ENCODE measurements around the gene BICDL1. TPM values are rescaled to one million over a fixed set of nuclear protein-coding genes. Genes with fewer than 3 reads are reported as not detected.

The BICDL1 gene
- total and polyA plus RNA-seq, 10 donors = 4.5 to 16.0 (median 8.7) TPM

DNA sequence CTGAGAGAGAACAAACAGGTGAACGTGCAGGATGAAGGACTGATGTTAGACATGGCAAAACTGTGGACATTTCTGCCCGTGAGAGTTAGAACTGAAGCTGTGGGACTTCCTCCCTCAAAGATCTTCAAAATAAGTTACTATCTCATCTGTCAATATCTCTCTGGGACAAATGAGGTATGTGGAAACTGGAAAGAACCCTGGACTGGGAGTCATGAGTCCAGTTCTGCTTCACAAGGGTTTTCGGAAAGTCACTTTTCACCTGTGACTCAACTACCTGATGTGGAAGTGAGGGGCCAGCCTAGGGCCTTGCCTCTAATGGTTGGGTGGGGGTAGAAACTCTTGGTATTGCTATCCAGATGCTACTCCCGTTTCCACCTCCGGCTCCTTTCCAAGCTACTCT lies 80.2 kb downstream of the BICDL1 start:
- H3K27me3 ChIP-seq (replicated peaks in 1 of 7) = no peaks in the 10 kb centered on the region
- no peaks in the 10 kb centered on the region for H3K4me1 ChIP-seq
- H3K9me3 ChIP-seq = no peaks in the 10 kb centered on the region
- H3K36me3 ChIP-seq = peaks cover 0 to 34% (median 0%) of the 10 kb centered on the region in 6 donors
- WGBS, 5 donors = 84 to 90% (median 88%) methylated on average over 5 of the region's 5 CpGs
- no peak overlapping the region for H3K4me3 ChIP-seq
- H3K27ac ChIP-seq = no peak overlapping the region
- intact Hi-C loops (cut with DNase I; ENCODE audit: low total_unique reads) = no loop called here
- TF ChIP-seq POLR2A (IDR thresholded peaks at IDR 0.05) = no peak
- TF ChIP-seq CTCF (IDR thresholded peaks at IDR 0.05 in 8 of 11, conservative IDR thresholded peaks at IDR 0.05 in 3 of 11) = no peak
- no peak for TF ChIP-seq POLR2AphosphoS5 (IDR thresholded peaks at IDR 0.05)
- no peak for DNase-seq

- peak; percentile 55 for DNase-seq
- H3K4me3 ChIP-seq = no peak overlapping the region
- no peak for TF ChIP-seq CTCF (IDR thresholded peaks at IDR 0.05 in 8 of 11, conservative IDR thresholded peaks at IDR 0.05 in 3 of 11)
- no peak for TF ChIP-seq POLR2AphosphoS5 (IDR thresholded peaks at IDR 0.05)
- no peak for TF ChIP-seq POLR2A (IDR thresholded peaks at IDR 0.05)
- H3K4me1 ChIP-seq = peaks cover 0 to 11% (median 0%) of the 10 kb centered on the region in 6 donors
- no peaks in the 10 kb centered on the region for H3K9me3 ChIP-seq
- no peak overlapping the region for H3K27ac ChIP-seq
- intact Hi-C loops (cut with DNase I; ENCODE audit: low total_unique reads) = no loop called here
- peaks cover 0 to 22% (median 0%) of the 10 kb centered on the region in 6 donors for H3K36me3 ChIP-seq
- WGBS, 5 donors = 89 to 94% (median 91%) methylated on average over 3 to 6 of the region's 6 CpGs
- no peaks in the 10 kb centered on the region for H3K27me3 ChIP-seq (replicated peaks in 1 of 7)
These were observed 82.5 kb downstream of the BICDL1 start for GRCh38 chr12:120071493-120072020.

- intact Hi-C loops (cut with DNase I; ENCODE audit: low total_unique reads) = no loop called here
- TF ChIP-seq CTCF (IDR thresholded peaks at IDR 0.05 in 8 of 11, conservative IDR thresholded peaks at IDR 0.05 in 3 of 11) = no peak
- no peak for TF ChIP-seq POLR2A (IDR thresholded peaks at IDR 0.05)
- WGBS, 5 donors = 89 to 95% (median 93%) methylated on average over 18 of the region's 18 CpGs
- H3K4me1 ChIP-seq = peaks cover 0 to 11% (median 0%) of the 10 kb centered on the region in 6 donors
- H3K9me3 ChIP-seq = no peaks in the 10 kb centered on the region
- peaks cover 0 to 22% (median 0%) of the 10 kb centered on the region in 6 donors for H3K36me3 ChIP-seq
- no peak overlapping the region for H3K27ac ChIP-seq
- no peaks in the 10 kb centered on the region for H3K27me3 ChIP-seq (replicated peaks in 1 of 7)
- H3K4me3 ChIP-seq = no peak overlapping the region
- DNase-seq = peak; percentile 31
These were observed 83.6 kb downstream of the BICDL1 start for GRCh38 chr12:120072472-120073249.

- DNase-seq = peak; percentile 25
- H3K9me3 ChIP-seq = no peaks in the 10 kb centered on the region
- H3K27ac ChIP-seq = no peak overlapping the region
- peaks cover 0 to 18% (median 0%) of the 10 kb centered on the region in 6 donors for H3K36me3 ChIP-seq
- H3K4me1 ChIP-seq = peaks cover 0 to 11% (median 0%) of the 10 kb centered on the region in 6 donors
- 70 to 75% (median 72%) methylated on average over 7 of the region's 7 CpGs for WGBS, 5 donors
- intact Hi-C loops (cut with DNase I; ENCODE audit: low total_unique reads) = no loop called here
- TF ChIP-seq POLR2AphosphoS5 (IDR thresholded peaks at IDR 0.05) = no peak
- no peak for TF ChIP-seq CTCF (IDR thresholded peaks at IDR 0.05 in 8 of 11, conservative IDR thresholded peaks at IDR 0.05 in 3 of 11)
- no peak for TF ChIP-seq POLR2A (IDR thresholded peaks at IDR 0.05)
- H3K27me3 ChIP-seq (replicated peaks in 1 of 7) = no peaks in the 10 kb centered on the region
- no peak overlapping the region for H3K4me3 ChIP-seq
These were observed 86.1 kb downstream of the BICDL1 start for GRCh38 chr12:120075034-120075616.
